CD14-positive monocyte (primary cell): ENCODE results near the gene PON3. TPM values are rescaled to one million over a fixed set of nuclear protein-coding genes. Genes with fewer than 3 reads are reported as not detected.

Source experiments
- DNase-seq, 3 donors: peaks; one replicate each; pipeline ENCODE4 v3.0.0-alpha.2; 2011 to 2022
- H2AFZ ChIP-seq: 2 replicates; pipeline ENCODE4 v1.6.0; 2012; ENCODE audit warnings: mild to moderate bottlenecking, low read depth, low read length, inconsistent platforms; ENCODE audit not compliant: insufficient read depth, poor library complexity, severe bottlenecking
- H3K27ac ChIP-seq, 2 donors: 1 replicate in 1 of 2; 2 replicates in 1 of 2; pipeline ENCODE4 v1.5.1; 2012 to 2013; ENCODE audit warnings: low read length in 2 of 2, control low read depth in 1 of 2, inconsistent platforms in 1 of 2, low read depth in 1 of 2, mild to moderate bottlenecking in 1 of 2
- H3K27me3 ChIP-seq, 2 donors: one replicate each; pipeline versions ENCODE4 v1.6.0 to v1.6.1; 2011 to 2013; ENCODE audit warnings: low read length in 2 of 2; ENCODE audit not compliant: control insufficient read depth in 2 of 2, insufficient read depth in 2 of 2
- H3K36me3 ChIP-seq, 2 donors: replicated peaks in 1 of 2; 1 replicate in 1 of 2; 2 replicates in 1 of 2; pipeline versions ENCODE4 v1.5.1 to v1.6.1; 2012 to 2013; ENCODE audit warnings: low read length in 2 of 2, control low read depth in 1 of 2, inconsistent platforms in 1 of 2, mild to moderate bottlenecking in 1 of 2; ENCODE audit not compliant: insufficient read depth in 2 of 2, control insufficient read depth in 1 of 2
- H3K4me1 ChIP-seq, 2 donors: 1 replicate in 1 of 2; 2 replicates in 1 of 2; pipeline versions ENCODE4 v1.5.1 to v1.6.1; 2012 to 2013; ENCODE audit warnings: low read length in 2 of 2, control low read depth in 1 of 2, inconsistent platforms in 1 of 2, mild to moderate bottlenecking in 1 of 2, moderate library complexity in 1 of 2; ENCODE audit not compliant: insufficient read depth in 2 of 2, control insufficient read depth in 1 of 2
- H3K4me2 ChIP-seq: replicated peaks from 2 replicates; pipeline ENCODE3; 2012; ENCODE audit warnings: low read length, moderate library complexity, mild to moderate bottlenecking; ENCODE audit not compliant: poor library complexity, severe bottlenecking; ENCODE audit errors: extremely low read depth
- H3K4me3 ChIP-seq, 3 experiments: fragments of 200-600 bp in 1 of 3; sonication (generic) in 1 of 3; replicated peaks in 1 of 3; 1 replicate in 2 of 3; 2 replicates in 1 of 3; pipeline ENCODE4 v1.5.1; 2011 to 2013; ENCODE audit warnings: low read length in 3 of 3, mild to moderate bottlenecking in 3 of 3, control low read depth in 2 of 3, low read depth in 2 of 3, inconsistent platforms in 1 of 3, moderate library complexity in 1 of 3
- H3K79me2 ChIP-seq: 2 replicates; pipeline ENCODE4 v1.6.0; 2012; ENCODE audit warnings: mild to moderate bottlenecking, control low read depth, inconsistent platforms, low read length, moderate library complexity; ENCODE audit not compliant: insufficient read depth
- H3K9ac ChIP-seq: 2 replicates; pipeline ENCODE4 v1.6.0; 2017; ENCODE audit warnings: low read length, mild to moderate bottlenecking; ENCODE audit not compliant: insufficient read depth, poor library complexity, severe bottlenecking
- H3K9me3 ChIP-seq, 2 donors: replicated peaks in 1 of 2; 1 replicate in 1 of 2; 2 replicates in 1 of 2; pipeline versions ENCODE4 v1.5.1 to v1.6.1; 2012 to 2013; ENCODE audit warnings: low read length in 2 of 2, control low read depth in 1 of 2; ENCODE audit not compliant: control insufficient read depth in 1 of 2, insufficient read depth in 1 of 2
- H4K20me1 ChIP-seq: 2 replicates; pipeline ENCODE4 v1.6.0; 2012; ENCODE audit warnings: mild to moderate bottlenecking, low read length, control low read depth, moderate library complexity; ENCODE audit not compliant: insufficient read depth
- H3K27ac Mint-ChIP-seq, 7 donors: one replicate each; pipeline ENCODE4 v1.8.0; 2020; ENCODE audit warnings: mild to moderate bottlenecking in 7 of 7, mixed read lengths in 7 of 7, moderate library complexity in 6 of 7, inconsistent platforms in 2 of 7
- H3K27me3 Mint-ChIP-seq, 3 donors: one replicate each; pipeline ENCODE4 v1.8.0; 2021 to 2022; ENCODE audit warnings: low read depth in 3 of 3, mild to moderate bottlenecking in 3 of 3, mixed read lengths in 3 of 3, moderate library complexity in 3 of 3, inconsistent platforms in 1 of 3
- H3K36me3 Mint-ChIP-seq, 2 donors: one replicate each; pipeline ENCODE4 v1.8.0; 2020; ENCODE audit warnings: mixed read lengths in 2 of 2, inconsistent platforms in 1 of 2, mild to moderate bottlenecking in 1 of 2
- H3K4me1 Mint-ChIP-seq: one replicate; pipeline ENCODE4 v1.8.0; 2020; ENCODE audit warnings: mild to moderate bottlenecking, mixed read lengths
- H3K4me3 Mint-ChIP-seq, 2 donors: one replicate each; pipeline ENCODE4 v1.8.0; 2020; ENCODE audit warnings: mild to moderate bottlenecking in 2 of 2, mixed read lengths in 2 of 2, moderate library complexity in 1 of 2
- H3K9me3 Mint-ChIP-seq, 7 donors: one replicate each; pipeline ENCODE4 v1.8.0; 2020 to 2022; ENCODE audit warnings: mixed read lengths in 7 of 7, mild to moderate bottlenecking in 6 of 7, moderate library complexity in 6 of 7, inconsistent platforms in 2 of 7
- CTCF ChIP-seq: fragments of 200-600 bp; IDR thresholded peaks from one replicate; pipeline ENCODE4 v1.8.0; 2022; ENCODE audit warnings: antibody characterized with exemption, mild to moderate bottlenecking
- WGBS: methylation state at CpG from one replicate; pipeline ENCODE4 v1.1.5; 2013; ENCODE audit warnings: missing lambda C conversion rate; ENCODE audit not compliant: insufficient coverage; 5-methylcytosine and 5-hydroxymethylcytosine counted together
- intact Hi-C, 2 donors: fragments of 100-400 bp; cut with micrococcal nuclease; formaldehyde crosslinking; loops; one replicate each; pipeline versions ENCODE4 v1.15.0 to v1.15.1; 2023
- polyA plus RNA-seq, 3 donors: library from polyadenylated mRNA; depleted of rRNA in 1 of 3; unstranded in 2 of 3; stranded (reverse) in 1 of 3; fragments of 300-500 nt in 2 of 3; fragments of >200 nt in 1 of 3; fragmentation: Illumina TruSeq in 2 of 3; gene quantifications; 1 replicate in 2 of 3; 2 replicates in 1 of 3; pipeline ENCODE4 v1.2.3, GENCODE V29; 2012 to 2021

Gene PON3
- polyA plus RNA-seq, 3 donors = not detected

DNA sequence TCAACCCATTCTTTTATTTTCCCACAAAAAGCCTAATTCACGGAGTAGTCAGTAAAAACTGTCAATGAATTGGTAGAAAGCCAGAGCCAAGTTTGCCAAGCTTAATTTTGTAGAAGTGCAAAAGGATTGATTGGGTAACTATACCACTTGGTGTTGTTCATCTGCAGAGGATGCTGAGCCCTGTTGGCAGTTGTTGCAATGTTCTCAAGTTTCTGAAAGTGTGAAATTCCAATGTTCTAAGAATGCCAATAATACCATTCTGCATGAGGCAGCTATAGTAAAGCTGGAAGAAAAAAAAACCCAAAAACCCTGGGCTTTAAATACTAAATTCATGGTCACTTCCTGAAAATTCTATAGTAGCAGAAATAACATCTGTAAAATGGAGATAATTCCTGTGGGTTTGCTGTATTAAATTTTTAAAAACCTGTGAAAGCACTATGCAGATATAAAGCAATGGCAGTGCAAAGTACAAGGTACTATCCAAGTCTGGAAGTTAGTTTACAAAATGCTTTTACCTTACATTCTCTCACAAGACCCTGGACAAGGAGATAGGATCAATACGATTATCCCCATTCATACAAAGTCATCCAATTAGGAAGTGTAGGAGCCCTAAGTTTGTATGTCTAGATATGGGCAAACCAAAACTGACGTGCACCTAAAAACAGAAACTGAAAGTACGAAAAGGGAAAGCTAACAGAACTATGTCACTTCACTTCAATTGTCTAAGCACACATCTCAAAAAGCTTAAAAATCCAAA, 65.8 kb downstream of the PON3 start:
- H3K9me3 ChIP-seq = no peaks in the 10 kb centered on the region
- peak overlapping the region in 1 of 3 experiments; percentile 27 for H3K4me3 ChIP-seq
- H3K9ac ChIP-seq = no peak overlapping the region
- H3K36me3 ChIP-seq = no peaks in the 10 kb centered on the region
- H3K4me2 ChIP-seq = peak overlapping the region; percentile 48
- Mint-ChIP-seq H3K4me3 (peak overlapping the region; percentile 21 to 80), H3K27me3 (peaks cover 0 to 2% (median 0%) of the 10 kb centered on the region in 3 donors), H3K27ac (no peak overlapping the region), H3K36me3 (no peaks in the 10 kb centered on the region), H3K9me3 (peaks cover 0 to 5% (median 1%) of the 10 kb centered on the region in 7 donors), H3K4me1 (peaks cover 6% of the 10 kb centered on the region)
- intact Hi-C loops = no loop called here
- no CpG with 5 or more reads among the region's 4 CpGs for WGBS
- no peaks in the 10 kb centered on the region for H3K27me3 ChIP-seq
- H4K20me1 ChIP-seq = no peaks in the 10 kb centered on the region
- DNase-seq = no peak
- H2AFZ ChIP-seq = peak overlapping the region; percentile 49
- H3K4me1 ChIP-seq = no peaks in the 10 kb centered on the region
- H3K27ac ChIP-seq = peak overlapping the region in 1 of 2 donors; percentile 12
- no peak for TF ChIP-seq CTCF
- no peaks in the 10 kb centered on the region for H3K79me2 ChIP-seq

DNA sequence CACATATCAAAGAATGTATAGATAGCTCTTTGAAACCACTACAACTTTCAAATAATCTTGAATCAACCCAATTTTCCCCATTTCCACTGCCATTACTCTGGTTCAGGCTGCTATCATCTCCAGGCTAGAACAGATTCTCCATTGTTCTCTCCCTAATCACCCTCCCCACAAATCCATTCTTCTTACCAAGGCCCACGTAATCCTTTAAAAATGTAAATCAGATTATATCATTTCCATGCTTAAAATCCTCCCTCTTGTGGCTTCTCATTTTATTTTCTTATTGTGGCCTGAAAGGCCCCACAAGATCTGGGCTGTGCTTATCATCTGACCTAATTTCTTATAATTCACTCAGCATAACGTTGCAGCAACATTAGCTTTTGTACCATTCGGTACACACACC, 68.8 kb downstream of the PON3 start:
- H3K4me1 Mint-ChIP-seq = peaks cover 6% of the 10 kb centered on the region
- Histone ChIP-seq H3K27ac (no peak overlapping the region), H3K27me3 (no peaks in the 10 kb centered on the region), H3K79me2 (no peaks in the 10 kb centered on the region), H3K4me3 (no peak overlapping the region), H3K9me3 (no peaks in the 10 kb centered on the region), H2AFZ (no peak overlapping the region), H3K9ac (no peak overlapping the region), H3K36me3 (no peaks in the 10 kb centered on the region), H3K4me2 (no peak overlapping the region), H3K4me1 (no peaks in the 10 kb centered on the region), H4K20me1 (no peaks in the 10 kb centered on the region)
- peaks cover 0 to 6% (median 2%) of the 10 kb centered on the region in 7 donors for H3K9me3 Mint-ChIP-seq
- no peak overlapping the region for H3K4me3 Mint-ChIP-seq
- 93% methylated on average over 3 of the region's 3 CpGs for WGBS
- H3K36me3 Mint-ChIP-seq = no peaks in the 10 kb centered on the region
- intact Hi-C loops = no loop called here
- no peak overlapping the region for H3K27ac Mint-ChIP-seq
- peaks cover 0 to 2% (median 1%) of the 10 kb centered on the region in 3 donors for H3K27me3 Mint-ChIP-seq
- no peak for DNase-seq
- no peak for TF ChIP-seq CTCF
